GM13976 (cell line): ENCODE measurements around the gene EMILIN1.

ENCODE experiments used
- DNase-seq: peaks from one replicate; pipeline ENCODE4 v3.0.0; 2012; ENCODE audit warnings: low spot score
- CTCF ChIP-seq: IDR thresholded peaks from 2 replicates; pipeline ENCODE4 v1.5.1; 2012; ENCODE audit warnings: borderline replicate concordance, mild to moderate bottlenecking; ENCODE audit not compliant: insufficient read depth; ENCODE audit errors: extremely low read depth, missing control alignments, control extremely low read depth
- in situ Hi-C: fragments of 300-500 bp; cut with MboI; formaldehyde crosslinking; loops from one replicate; pipeline ENCODE4 v1.12.0; 2022; ENCODE audit warnings: low sequenced_read_pairs, mixed read lengths, inconsistent platforms; ENCODE audit not compliant: unreplicated experiment

Gene EMILIN1

GRCh38 chr2:27084297-27085061 is 6.1 kb downstream of the EMILIN1 start:
- in situ Hi-C loops, result no loop called here
- DNase-seq, result no peak
- TF ChIP-seq CTCF, result no peak

GRCh38 chr2:27085062-27085672 is 6.8 kb downstream of the EMILIN1 start:
- TF ChIP-seq CTCF, result no peak
- DNase-seq, result no peak
- in situ Hi-C loops, result no loop called here

- TF ChIP-seq CTCF, result peak; percentile 56
- DNase-seq, result peak; percentile 69
- in situ Hi-C loops, result no loop called here
These were observed 7.3 kb downstream of the EMILIN1 start for GRCh38 chr2:27085673-27086089.

GRCh38 chr2:27086090-27086723 is 7.8 kb downstream of the EMILIN1 start:
- peak; percentile 98 for TF ChIP-seq CTCF
- in situ Hi-C loops, result no loop called here

GRCh38 chr2:27086724-27087593 is 8.5 kb downstream of the EMILIN1 start, which contains the start of gene KHK:
Gene KHK (plus strand): TSS chr2:27086772. CDS start chr2:27087260, 488 bp downstream.
- peak; percentile 57 for DNase-seq
- no peak for TF ChIP-seq CTCF
- in situ Hi-C loops, result no loop called here

More at GRCh38 chr2:27086090-27086723, 7.8 kb downstream of the EMILIN1 start:
- peak; percentile 99 for DNase-seq

GRCh38 chr2:27087823-27088410 is 9.5 kb downstream of the EMILIN1 start:
- no peak for DNase-seq
- no peak for TF ChIP-seq CTCF
- in situ Hi-C loops, result no loop called here
